NAMALWA (cell line): ENCODE data around the gene INSYN1.

Source experiments
- DNase-seq: peaks from one replicate; pipeline ENCODE4 v3.0.0-alpha.2; 2015; ENCODE audit warnings: low spot score

The INSYN1 gene

GRCh38 chr15:73777741-73778140 is 24.6 kb upstream of the INSYN1 start:
- no peak for DNase-seq

- no peak for DNase-seq
Measured at GRCh38 chr15:73773428-73773827, 20.3 kb upstream of the INSYN1 start.

- no peak for DNase-seq
Measured at GRCh38 chr15:73771385-73772045, 18.4 kb upstream of the INSYN1 start.

- no peak for DNase-seq
Measured at GRCh38 chr15:73770050-73770449, 16.9 kb upstream of the INSYN1 start.

GRCh38 chr15:73767806-73768501 is 14.8 kb upstream of the INSYN1 start:
- no peak for DNase-seq

- no peak for DNase-seq
Measured at GRCh38 chr15:73766598-73766997, 13.4 kb upstream of the INSYN1 start.

GRCh38 chr15:73765778-73766177 is 12.6 kb upstream of the INSYN1 start:
- no peak for DNase-seq

- no peak for DNase-seq
Measured at GRCh38 chr15:73763931-73764330, 10.8 kb upstream of the INSYN1 start.

GRCh38 chr15:73760330-73761329 is 7.5 kb upstream of the INSYN1 start:
- DNase-seq, result no peak

- no peak for DNase-seq
Measured at GRCh38 chr15:73758461-73758860, 5.3 kb upstream of the INSYN1 start.

- no peak for DNase-seq
Measured at GRCh38 chr15:73757571-73757970, 4.4 kb upstream of the INSYN1 start.

- DNase-seq, result no peak
Measured at GRCh38 chr15:73756947-73757513, 3.9 kb upstream of the INSYN1 start.

- DNase-seq, result no peak
Measured at GRCh38 chr15:73756390-73756789, 3.2 kb upstream of the INSYN1 start.

GRCh38 chr15:73755946-73756345 is 2.8 kb upstream of the INSYN1 start:
- DNase-seq, result no peak

GRCh38 chr15:73755481-73755880 is 2.3 kb upstream of the INSYN1 start:
- no peak for DNase-seq

GRCh38 chr15:73754461-73754860 is 1.3 kb upstream of the INSYN1 start:
- no peak for DNase-seq

- DNase-seq, result no peak
Measured at GRCh38 chr15:73752806-73753193, 351 bp downstream of the INSYN1 start.

- DNase-seq, result no peak
Measured at GRCh38 chr15:73751899-73752805, 999 bp downstream of the INSYN1 start.

- no peak for DNase-seq
Measured at GRCh38 chr15:73751511-73751898, 1.6 kb downstream of the INSYN1 start.

GRCh38 chr15:73750951-73751350 is 2.2 kb downstream of the INSYN1 start:
- DNase-seq, result no peak

GRCh38 chr15:73750438-73750837 is 2.7 kb downstream of the INSYN1 start:
- no peak for DNase-seq
